Pons (tissue), 1 donor: Measurements from ENCODE around the gene NFIA.

ENCODE experiments used
- DNase-seq: peaks from one replicate; pipeline ENCODE4 v3.0.0-alpha.2; 2016; ENCODE audit warnings: low spot score

Gene NFIA

GRCh38 chr1:61332796-61333195 is 250.4 kb downstream of the NFIA start:
- DNase-seq = no peak

GRCh38 chr1:61334718-61335589 is 252.6 kb downstream of the NFIA start:
- no peak for DNase-seq

GRCh38 chr1:61337037-61337436 is 254.7 kb downstream of the NFIA start:
- no peak for DNase-seq

GRCh38 chr1:61337441-61337951 is 255.1 kb downstream of the NFIA start:
- DNase-seq = no peak

GRCh38 chr1:61337981-61338848 is 255.9 kb downstream of the NFIA start:
- peak; percentile 96 for DNase-seq

- no peak for DNase-seq
Observed at GRCh38 chr1:61338899-61339298, 256.5 kb downstream of the NFIA start.

GRCh38 chr1:61341426-61341825 is 259.1 kb downstream of the NFIA start:
- no peak for DNase-seq

GRCh38 chr1:61343734-61344420 is 261.5 kb downstream of the NFIA start:
- DNase-seq = no peak

- DNase-seq = no peak
Observed at GRCh38 chr1:61344696-61345095, 262.3 kb downstream of the NFIA start.

- DNase-seq = no peak
Observed at GRCh38 chr1:61348025-61348665, 265.8 kb downstream of the NFIA start.

GRCh38 chr1:61352845-61353435 is 270.6 kb downstream of the NFIA start:
- DNase-seq = no peak

- DNase-seq = no peak
Observed at GRCh38 chr1:61353797-61354406, 271.5 kb downstream of the NFIA start.

- no peak for DNase-seq
Observed at GRCh38 chr1:61356016-61356415, 273.7 kb downstream of the NFIA start.

- DNase-seq = no peak
Observed at GRCh38 chr1:61356995-61357394, 274.6 kb downstream of the NFIA start.

GRCh38 chr1:61357539-61357938 is 275.2 kb downstream of the NFIA start:
- no peak for DNase-seq

- DNase-seq = no peak
Observed at GRCh38 chr1:61358770-61359455, 276.6 kb downstream of the NFIA start.

GRCh38 chr1:61361931-61362330 is 279.6 kb downstream of the NFIA start:
- DNase-seq = no peak

GRCh38 chr1:61362351-61362750 is 280.0 kb downstream of the NFIA start:
- no peak for DNase-seq

GRCh38 chr1:61368366-61368765 is 286.0 kb downstream of the NFIA start:
- DNase-seq = no peak

- no peak for DNase-seq
Observed at GRCh38 chr1:61368876-61369275, 286.5 kb downstream of the NFIA start.
